ENCODE measurements around the gene TP53I11.

TP53I11 gene

GRCh38 chr11:44938066-44938691 is 12.5 kb downstream of the TP53I11 start:
- DNase-seq = no peak

- no peak for DNase-seq
Measured at GRCh38 chr11:44936951-44937543, 13.6 kb downstream of the TP53I11 start.

GRCh38 chr11:44936525-44936924 is 14.2 kb downstream of the TP53I11 start:
- DNase-seq = peak; percentile 85

GRCh38 chr11:44934735-44935250 is 15.9 kb downstream of the TP53I11 start:
- no peak for DNase-seq

GRCh38 chr11:44934110-44934509 is 16.6 kb downstream of the TP53I11 start:
- no peak for DNase-seq

- DNase-seq = no peak
Measured at GRCh38 chr11:44931466-44931865, 19.2 kb downstream of the TP53I11 start.

GRCh38 chr11:44930588-44931302 is 19.9 kb downstream of the TP53I11 start:
- DNase-seq = no peak

- peak; percentile 89 for DNase-seq
Measured at GRCh38 chr11:44928816-44929215, 21.9 kb downstream of the TP53I11 start.

- DNase-seq = no peak
Measured at GRCh38 chr11:44928144-44928543, 22.5 kb downstream of the TP53I11 start.

- peak; percentile 89 for DNase-seq
Measured at GRCh38 chr11:44927174-44927661, 23.5 kb downstream of the TP53I11 start.

GRCh38 chr11:44926036-44926435 is 24.6 kb downstream of the TP53I11 start:
- DNase-seq = no peak

- no peak for DNase-seq
Measured at GRCh38 chr11:44923806-44924205, 26.9 kb downstream of the TP53I11 start.

- no peak for DNase-seq
Measured at GRCh38 chr11:44923115-44923514, 27.6 kb downstream of the TP53I11 start.

GRCh38 chr11:44920451-44920850 is 30.2 kb downstream of the TP53I11 start:
- no peak for DNase-seq

- DNase-seq = no peak
Measured at GRCh38 chr11:44917741-44918140, 32.9 kb downstream of the TP53I11 start.

GRCh38 chr11:44916801-44917385 is 33.8 kb downstream of the TP53I11 start:
- no peak for DNase-seq

- DNase-seq = no peak
Measured at GRCh38 chr11:44916331-44916730, 34.4 kb downstream of the TP53I11 start.

GRCh38 chr11:44915621-44916020 is 35.1 kb downstream of the TP53I11 start:
- no peak for DNase-seq

- DNase-seq = no peak
Measured at GRCh38 chr11:44915004-44915403, 35.7 kb downstream of the TP53I11 start.

GRCh38 chr11:44914105-44914504 is 36.6 kb downstream of the TP53I11 start:
- no peak for DNase-seq

- no peak for DNase-seq
Measured at GRCh38 chr11:44913502-44913901, 37.2 kb downstream of the TP53I11 start.

- peak; percentile 68 for DNase-seq
Measured at GRCh38 chr11:44912270-44912987, 38.3 kb downstream of the TP53I11 start.

Measured in islet precursor cell (in vitro differentiated cells).